Mesothelial cell of epicardium (in vitro differentiated cells): ENCODE measurements around the gene HS3ST3B1. TPM values are rescaled to one million over a fixed set of nuclear protein-coding genes. Genes with fewer than 3 reads are reported as not detected.

Experiments used
- DNase-seq, 2 experiments: peaks; one replicate each; pipeline ENCODE4 v3.0.0; 2021; ENCODE audit warnings: low spot score in 2 of 2; ENCODE audit not compliant: unreplicated experiment in 2 of 2
- H3K27ac Mint-ChIP-seq: 2 replicates; pipeline ENCODE4 v1.8.0; 2021; ENCODE audit warnings: mixed read lengths
- H3K27me3 Mint-ChIP-seq: 2 replicates; pipeline ENCODE4 v1.8.0; 2021; ENCODE audit warnings: low read depth, mixed read lengths
- H3K36me3 Mint-ChIP-seq: 2 replicates; pipeline ENCODE4 v1.8.0; 2021; ENCODE audit warnings: mixed read lengths
- H3K4me1 Mint-ChIP-seq: 2 replicates; pipeline ENCODE4 v1.8.0; 2021; ENCODE audit warnings: mixed read lengths
- H3K4me3 Mint-ChIP-seq: 2 replicates; pipeline ENCODE4 v1.8.0; 2021; ENCODE audit warnings: mild to moderate bottlenecking, moderate library complexity, mixed read lengths
- H3K9me3 Mint-ChIP-seq: 2 replicates; pipeline ENCODE4 v1.8.0; 2021; ENCODE audit warnings: mixed read lengths
- total RNA-seq: library from RNA; stranded (reverse); gene quantifications from 3 replicates; pipeline ENCODE4 v1.2.1, GENCODE V29; 2021
- TF ChIP-seq, protein P1 (sequence below): fragments of 200-600 bp; sonication (generic); IDR thresholded peaks from one replicate; pipeline ENCODE4 v1.5.0; 2021; ENCODE audit warnings: antibody characterized with exemption; ENCODE audit not compliant: unreplicated experiment

The HS3ST3B1 gene
- total RNA-seq, 1 donor from 2014 or later = 9.8 TPM

DNA sequence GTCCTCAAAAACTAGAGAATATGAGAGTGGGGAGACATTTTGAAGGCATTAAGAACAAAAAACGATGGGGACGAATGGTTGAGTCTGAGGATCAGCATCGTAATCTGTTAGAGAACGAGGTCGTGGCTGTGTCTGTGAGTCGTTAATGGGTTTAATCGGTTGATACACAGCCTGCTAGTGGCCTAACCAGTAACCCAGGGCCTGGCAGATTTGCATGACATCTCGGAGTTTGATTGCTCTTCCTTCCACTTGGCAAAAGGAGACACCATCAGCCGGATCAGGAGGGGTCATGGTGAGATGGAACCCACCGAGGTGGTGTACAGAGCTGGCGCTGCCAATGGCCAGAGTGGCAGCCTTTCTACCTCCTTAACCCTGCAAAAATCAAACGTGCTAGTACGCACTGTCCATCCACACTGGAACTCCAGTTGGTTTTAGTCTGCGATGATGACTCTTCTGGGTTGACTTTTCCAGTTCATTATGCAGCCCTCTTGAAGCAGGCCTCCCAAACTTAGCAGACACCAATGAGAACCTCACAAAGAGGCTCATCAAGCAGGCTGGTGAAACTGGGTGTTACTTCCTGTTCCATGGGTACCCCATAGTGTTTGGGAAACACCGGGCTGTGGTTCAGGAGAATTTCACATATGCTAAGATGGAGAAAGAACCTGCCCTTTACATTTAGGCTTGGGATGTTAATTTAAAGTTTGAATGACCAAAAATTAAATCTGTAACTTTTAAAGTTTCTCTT lies 4.1 kb downstream of the HS3ST3B1 start:
- Mint-ChIP-seq H3K36me3 (no peaks in the 10 kb centered on the region), H3K4me3 (peak overlapping the region; percentile 86), H3K9me3 (no peaks in the 10 kb centered on the region), H3K4me1 (peaks cover 44% of the 10 kb centered on the region), H3K27ac (no peak overlapping the region), H3K27me3 (peaks cover 67% of the 10 kb centered on the region)
- TF ChIP-seq, protein P1, sequence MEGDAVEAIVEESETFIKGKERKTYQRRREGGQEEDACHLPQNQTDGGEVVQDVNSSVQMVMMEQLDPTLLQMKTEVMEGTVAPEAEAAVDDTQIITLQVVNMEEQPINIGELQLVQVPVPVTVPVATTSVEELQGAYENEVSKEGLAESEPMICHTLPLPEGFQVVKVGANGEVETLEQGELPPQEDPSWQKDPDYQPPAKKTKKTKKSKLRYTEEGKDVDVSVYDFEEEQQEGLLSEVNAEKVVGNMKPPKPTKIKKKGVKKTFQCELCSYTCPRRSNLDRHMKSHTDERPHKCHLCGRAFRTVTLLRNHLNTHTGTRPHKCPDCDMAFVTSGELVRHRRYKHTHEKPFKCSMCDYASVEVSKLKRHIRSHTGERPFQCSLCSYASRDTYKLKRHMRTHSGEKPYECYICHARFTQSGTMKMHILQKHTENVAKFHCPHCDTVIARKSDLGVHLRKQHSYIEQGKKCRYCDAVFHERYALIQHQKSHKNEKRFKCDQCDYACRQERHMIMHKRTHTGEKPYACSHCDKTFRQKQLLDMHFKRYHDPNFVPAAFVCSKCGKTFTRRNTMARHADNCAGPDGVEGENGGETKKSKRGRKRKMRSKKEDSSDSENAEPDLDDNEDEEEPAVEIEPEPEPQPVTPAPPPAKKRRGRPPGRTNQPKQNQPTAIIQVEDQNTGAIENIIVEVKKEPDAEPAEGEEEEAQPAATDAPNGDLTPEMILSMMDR = no peak
- DNase-seq = no peak

GRCh38 chr17:14305785-14306496 lies 5.1 kb downstream of the HS3ST3B1 start:
- H3K4me3 Mint-ChIP-seq = no peak overlapping the region
- no peaks in the 10 kb centered on the region for H3K9me3 Mint-ChIP-seq
- peaks cover 67% of the 10 kb centered on the region for H3K27me3 Mint-ChIP-seq
- H3K36me3 Mint-ChIP-seq = no peaks in the 10 kb centered on the region
- no peak overlapping the region for H3K27ac Mint-ChIP-seq
- TF ChIP-seq, protein P1 = no peak
- DNase-seq = no peak
- peaks cover 44% of the 10 kb centered on the region for H3K4me1 Mint-ChIP-seq

DNA sequence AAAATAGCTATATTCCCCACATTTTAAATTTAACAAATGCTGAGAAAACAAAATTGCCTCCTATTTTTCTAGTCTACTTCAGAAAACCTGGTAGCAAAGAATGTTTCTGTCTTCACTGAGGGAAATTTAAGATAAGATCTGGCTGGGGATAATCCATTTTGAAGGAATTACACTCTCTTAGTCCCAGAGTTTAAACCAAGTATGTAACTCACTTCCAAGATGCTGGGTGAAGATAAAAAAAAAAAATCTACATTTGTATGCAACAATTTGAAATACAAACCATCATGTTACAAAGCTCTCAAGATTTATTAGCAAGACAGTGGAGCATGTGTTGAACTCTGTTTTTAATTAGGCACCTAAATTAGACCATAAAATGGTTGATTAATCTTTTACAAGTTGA lies 5.7 kb downstream of the HS3ST3B1 start:
- no peak for DNase-seq
- Mint-ChIP-seq H3K27me3 (peaks cover 68% of the 10 kb centered on the region), H3K27ac (no peak overlapping the region), H3K9me3 (no peaks in the 10 kb centered on the region), H3K36me3 (no peaks in the 10 kb centered on the region), H3K4me3 (no peak overlapping the region), H3K4me1 (peaks cover 44% of the 10 kb centered on the region)
- TF ChIP-seq, protein P1 = no peak

DNA sequence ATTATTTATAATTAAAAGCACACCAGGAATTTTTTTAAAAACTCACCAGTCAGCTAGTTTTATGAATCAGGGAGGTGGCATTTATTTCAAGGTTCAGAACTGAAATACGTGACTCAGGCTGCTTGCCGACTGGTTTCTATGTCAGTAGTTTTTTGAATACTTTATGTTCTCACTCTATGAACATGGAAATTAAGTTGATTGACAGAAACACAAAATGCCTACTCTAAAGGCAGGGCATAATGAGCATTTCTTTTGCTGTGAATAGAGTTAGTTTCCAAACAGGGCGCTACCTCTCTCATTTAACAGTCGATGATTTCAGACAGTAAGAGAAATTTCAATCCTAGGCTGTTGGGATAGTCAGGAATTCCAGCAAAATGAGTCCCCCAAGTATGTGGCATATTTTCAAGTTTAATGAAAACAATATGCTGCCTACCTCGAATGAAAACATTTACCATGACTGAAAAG lies 6.7 kb downstream of the HS3ST3B1 start:
- Mint-ChIP-seq H3K9me3 (no peaks in the 10 kb centered on the region), H3K27me3 (peaks cover 64% of the 10 kb centered on the region), H3K27ac (no peak overlapping the region), H3K4me1 (peaks cover 44% of the 10 kb centered on the region), H3K36me3 (no peaks in the 10 kb centered on the region), H3K4me3 (no peak overlapping the region)
- TF ChIP-seq, protein P1 = no peak
- no peak for DNase-seq

DNA sequence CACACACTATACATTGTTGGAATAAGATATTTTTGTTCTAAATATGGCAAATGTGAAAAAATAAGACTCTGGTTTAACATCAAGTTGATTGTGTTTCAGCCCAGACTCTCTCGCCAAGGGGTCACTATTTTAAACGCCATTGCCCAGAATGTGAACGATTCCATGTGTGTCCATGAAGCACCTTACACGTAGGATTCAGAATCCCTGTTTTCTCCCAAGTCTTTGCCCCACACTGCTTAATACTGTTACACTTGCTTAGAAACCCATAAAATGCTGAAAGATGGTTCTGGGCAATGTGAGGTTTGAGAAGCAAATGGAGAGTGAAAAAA lies 7.7 kb downstream of the HS3ST3B1 start:
- Mint-ChIP-seq H3K4me1 (peaks cover 36% of the 10 kb centered on the region), H3K4me3 (peak overlapping the region; percentile 88), H3K9me3 (no peaks in the 10 kb centered on the region), H3K27me3 (peaks cover 54% of the 10 kb centered on the region), H3K36me3 (no peaks in the 10 kb centered on the region), H3K27ac (peak overlapping the region; percentile 50)
- TF ChIP-seq, protein P1 = no peak
- DNase-seq = no peak
